Common myeloid progenitor, CD34-positive (primary cell): ENCODE data around the gene GSG1L.

Experiments used
- CTCF ChIA-PET: fragments of 350-600 bp; sonication (Branson Sonifier 250); formaldehyde crosslinking; loops from one replicate; lab custom pipeline; 2021; ENCODE audit warnings: antibody characterized with exemption; lab: Charles Lee
- POLR2A ChIA-PET: fragments of 350-600 bp; sonication (Branson Sonifier 250); formaldehyde crosslinking; loops from one replicate; lab custom pipeline; 2021; ENCODE audit warnings: antibody characterized with exemption; lab: Charles Lee
- DNase-seq, 3 donors: peaks; one replicate each; pipeline versions ENCODE4 v3.0.0 to v3.0.0-alpha.2; 2013
- H3K27ac ChIP-seq, 2 experiments: 1 replicate in 1 of 2; 2 replicates in 1 of 2; pipeline ENCODE4 v1.7.0; 2013; ENCODE audit warnings: inconsistent platforms in 2 of 2, low read length in 2 of 2, mild to moderate bottlenecking in 2 of 2, low read depth in 1 of 2, moderate library complexity in 1 of 2; ENCODE audit not compliant: severe bottlenecking in 2 of 2, insufficient read depth in 1 of 2, poor library complexity in 1 of 2
- H3K27me3 ChIP-seq, 5 experiments: replicated peaks in 2 of 5; 1 replicate in 3 of 5; 2 replicates in 2 of 5; pipeline versions ENCODE4 v1.6.1 to v1.7.0; 2013; ENCODE audit warnings: low read length in 4 of 5, mild to moderate bottlenecking in 2 of 5, moderate library complexity in 2 of 5, inconsistent platforms in 1 of 5; ENCODE audit not compliant: insufficient read depth in 5 of 5, control insufficient read depth in 4 of 5
- H3K36me3 ChIP-seq, 4 experiments: 1 replicate in 2 of 4; 2 replicates in 2 of 4; pipeline versions ENCODE4 v1.6.1 to v1.7.0; 2013; ENCODE audit warnings: low read length in 3 of 4, control low read depth in 1 of 4, mild to moderate bottlenecking in 1 of 4; ENCODE audit not compliant: control insufficient read depth in 4 of 4, insufficient read depth in 4 of 4
- H3K4me1 ChIP-seq, 4 experiments: 1 replicate in 3 of 4; 2 replicates in 1 of 4; pipeline versions ENCODE4 v1.6.1 to v1.7.1; 2013; ENCODE audit warnings: low read length in 3 of 4, mild to moderate bottlenecking in 3 of 4, control low read depth in 1 of 4, inconsistent platforms in 1 of 4, moderate library complexity in 1 of 4; ENCODE audit not compliant: control insufficient read depth in 4 of 4, insufficient read depth in 4 of 4; ENCODE audit errors: control extremely low read depth in 1 of 4
- H3K4me3 ChIP-seq, 7 experiments: 1 replicate in 4 of 7; 2 replicates in 3 of 7; pipeline versions ENCODE4 v1.5.1 to v1.7.0; 2013; ENCODE audit warnings: mild to moderate bottlenecking in 7 of 7, low read length in 6 of 7, moderate library complexity in 6 of 7, inconsistent platforms in 2 of 7, low read depth in 2 of 7, control low read depth in 1 of 7; ENCODE audit not compliant: insufficient read depth in 4 of 7, control insufficient read depth in 1 of 7; ENCODE audit errors: extremely low read depth in 1 of 7
- H3K9me3 ChIP-seq, 5 experiments: 1 replicate in 4 of 5; 2 replicates in 1 of 5; pipeline versions ENCODE4 v1.6.1 to v1.7.1; 2013; ENCODE audit warnings: low read length in 4 of 5, mild to moderate bottlenecking in 2 of 5, inconsistent platforms in 1 of 5, low read depth in 1 of 5, moderate library complexity in 1 of 5; ENCODE audit not compliant: control insufficient read depth in 4 of 5, insufficient read depth in 2 of 5; ENCODE audit errors: control extremely low read depth in 1 of 5
- WGBS: methylation state at CpG from one replicate; pipeline ENCODE4 v1.1.5; 2013; ENCODE audit not compliant: insufficient coverage; 5-methylcytosine and 5-hydroxymethylcytosine counted together

The GSG1L gene

GRCh38 chr16:27954191-27954590 is 109.3 kb downstream of the GSG1L start:
- ChIA-PET POLR2A (no interaction called here), CTCF (interaction anchor here (1.3 kb wide), 1 partner anchor 18 kb away, joined by 4 read pairs; no protein-coding TSS in a partner anchor)

GRCh38 chr16:27952811-27953210 is 110.7 kb downstream of the GSG1L start:
- H3K4me3 ChIP-seq: no peak overlapping the region
- peaks cover 0 to 12% (median 9%) of the 10 kb centered on the region in 4 experiments for H3K4me1 ChIP-seq
- no peak for DNase-seq
- peaks cover 0 to 1% (median 0%) of the 10 kb centered on the region in 5 experiments for H3K27me3 ChIP-seq
- peaks cover 1 to 22% (median 8%) of the 10 kb centered on the region in 5 experiments for H3K9me3 ChIP-seq
- no peaks in the 10 kb centered on the region for H3K36me3 ChIP-seq
- POLR2A ChIA-PET: interaction anchor here (0.6 kb wide), 1 partner anchor 236 kb away, joined by 4 read pairs; no protein-coding TSS in a partner anchor
- CTCF ChIA-PET: no interaction called here
- WGBS: 100% methylated on average over 1 of the region's 3 CpGs
- no peak overlapping the region for H3K27ac ChIP-seq

More at GRCh38 chr16:27954191-27954590, 109.3 kb downstream of the GSG1L start:
- Histone ChIP-seq H3K27me3 (peaks cover 0 to 1% (median 0%) of the 10 kb centered on the region in 5 experiments), H3K4me3 (peak overlapping the region in 1 of 7 experiments; percentile 42), H3K36me3 (no peaks in the 10 kb centered on the region), H3K27ac (no peak overlapping the region), H3K9me3 (peaks cover 1 to 24% (median 9%) of the 10 kb centered on the region in 5 experiments), H3K4me1 (peaks cover 0 to 12% (median 9%) of the 10 kb centered on the region in 4 experiments)
- DNase-seq: peak; percentile 42 to 88 (median 86)
- WGBS: 0% methylated on average over 2 of the region's 3 CpGs

- 91% methylated on average over 4 of the region's 7 CpGs for WGBS
- POLR2A ChIA-PET: interaction anchor here (0.6 kb wide), 1 partner anchor 590 kb away, joined by 3 read pairs; no protein-coding TSS in a partner anchor
Observed at GRCh38 chr16:27951489-27952120, 111.9 kb downstream of the GSG1L start.

DNA sequence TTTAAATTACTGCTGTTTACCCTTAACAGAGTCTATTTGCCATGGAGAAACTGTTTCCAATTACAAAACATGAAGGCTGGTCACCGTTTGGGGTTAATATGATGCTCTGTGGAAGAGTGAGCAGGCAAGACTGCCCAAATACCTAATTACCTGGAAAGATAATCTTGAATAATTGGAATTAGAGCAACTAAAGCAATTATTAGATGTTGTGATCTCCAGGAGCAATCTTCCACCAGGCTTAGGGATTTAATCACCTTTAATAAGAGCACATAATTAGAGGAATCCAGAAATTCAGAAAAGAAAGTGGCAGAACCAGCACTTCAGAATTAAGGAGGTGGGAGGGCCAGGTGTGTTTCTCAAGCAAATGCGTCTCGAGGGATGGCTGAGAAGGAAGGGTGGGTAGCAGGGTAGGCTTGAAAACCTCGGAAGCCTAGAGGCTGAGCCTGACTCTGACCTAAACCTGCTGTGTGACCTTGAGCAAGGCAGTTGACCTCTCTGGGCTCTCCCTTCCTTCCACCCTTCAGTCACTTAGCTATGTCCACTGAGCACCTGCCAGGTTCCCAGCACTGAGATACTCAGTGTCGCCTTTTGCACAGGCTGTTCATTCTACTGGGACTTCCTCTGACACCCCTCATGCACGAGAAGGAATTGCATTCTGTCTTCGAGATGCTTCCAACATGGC is 113.2 kb downstream of the GSG1L start:
- CTCF ChIA-PET: no interaction called here
- no peak for DNase-seq
- POLR2A ChIA-PET: no interaction called here
- no peak overlapping the region for H3K27ac ChIP-seq
- no peak overlapping the region for H3K4me3 ChIP-seq
- H3K9me3 ChIP-seq: peaks cover 0 to 4% (median under 1%) of the 10 kb centered on the region in 5 experiments
- no peaks in the 10 kb centered on the region for H3K36me3 ChIP-seq
- H3K4me1 ChIP-seq: peaks cover 0 to 12% (median 9%) of the 10 kb centered on the region in 4 experiments
- peaks cover 0 to 5% (median 0%) of the 10 kb centered on the region in 5 experiments for H3K27me3 ChIP-seq
- WGBS: 93% methylated on average over 4 of the region's 7 CpGs

More at GRCh38 chr16:27951489-27952120, 111.9 kb downstream of the GSG1L start:
- H3K4me1 ChIP-seq: peaks cover 0 to 12% (median 9%) of the 10 kb centered on the region in 4 experiments
- no peak overlapping the region for H3K4me3 ChIP-seq
- peaks cover 1 to 13% (median 3%) of the 10 kb centered on the region in 5 experiments for H3K9me3 ChIP-seq
- no peak overlapping the region for H3K27ac ChIP-seq
- no peak for DNase-seq
- CTCF ChIA-PET: no interaction called here
- no peaks in the 10 kb centered on the region for H3K36me3 ChIP-seq
- H3K27me3 ChIP-seq: peaks cover 0 to 1% (median 0%) of the 10 kb centered on the region in 5 experiments

GRCh38 chr16:27947696-27948095 is 115.8 kb downstream of the GSG1L start:
- 91% methylated on average over 4 of the region's 7 CpGs for WGBS

DNA sequence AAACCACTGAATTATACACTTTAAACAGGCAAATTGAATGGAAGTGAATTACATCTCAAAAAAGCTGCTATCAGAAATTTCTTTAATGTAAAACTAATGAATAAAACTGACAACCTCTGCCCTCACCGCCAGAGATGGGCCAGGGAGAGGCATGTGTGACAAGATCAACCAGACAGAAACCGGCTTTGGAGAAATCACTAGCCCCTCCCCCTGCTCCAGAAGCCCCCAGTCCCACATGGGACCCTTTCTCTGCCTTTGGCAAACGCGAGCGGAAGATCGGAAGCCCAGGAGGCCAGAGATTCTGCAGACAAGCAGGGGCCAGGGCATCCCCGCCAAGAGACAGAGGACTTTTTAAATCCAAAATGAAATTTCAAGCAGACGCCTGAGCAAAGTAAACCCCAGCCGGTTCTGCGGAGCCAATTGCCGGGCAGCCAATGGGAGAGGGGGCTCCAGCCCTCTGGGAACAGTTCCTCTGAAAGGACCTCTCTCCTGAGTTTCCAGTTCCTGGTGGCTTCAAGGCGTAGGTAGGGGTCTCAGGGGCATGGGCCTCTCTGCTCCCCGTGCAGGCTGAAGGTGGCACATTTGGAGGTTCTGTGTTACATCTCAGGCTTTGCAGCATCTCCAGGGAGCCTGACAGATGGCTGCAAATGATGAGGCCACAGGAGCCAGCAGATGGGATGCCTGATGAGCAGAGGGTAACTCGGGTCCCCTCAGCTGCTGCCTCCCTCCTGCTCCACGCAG is 118.1 kb downstream of the GSG1L start:
- WGBS: 56% methylated on average over 15 of the region's 15 CpGs
- ChIA-PET POLR2A (no interaction called here), CTCF (no interaction called here)

More at GRCh38 chr16:27947696-27948095, 115.8 kb downstream of the GSG1L start:
- Histone ChIP-seq H3K27me3 (peaks cover 0 to 7% (median 0%) of the 10 kb centered on the region in 5 experiments), H3K36me3 (no peaks in the 10 kb centered on the region), H3K4me3 (no peak overlapping the region), H3K4me1 (no peaks in the 10 kb centered on the region), H3K27ac (no peak overlapping the region), H3K9me3 (no peaks in the 10 kb centered on the region)
- ChIA-PET POLR2A (no interaction called here), CTCF (no interaction called here)
- no peak for DNase-seq

More for the DNA sequence above, 118.1 kb downstream of the GSG1L start:
- no peak overlapping the region for H3K4me3 ChIP-seq
- peaks cover 0 to 7% (median 0%) of the 10 kb centered on the region in 5 experiments for H3K27me3 ChIP-seq
- no peak for DNase-seq
- H3K4me1 ChIP-seq: no peaks in the 10 kb centered on the region
- H3K36me3 ChIP-seq: no peaks in the 10 kb centered on the region
- H3K27ac ChIP-seq: no peak overlapping the region
- H3K9me3 ChIP-seq: no peaks in the 10 kb centered on the region
